Measurements from ENCODE around the gene CHMP1A. TPM values are rescaled to one million over a fixed set of nuclear protein-coding genes. Genes with fewer than 3 reads are reported as not detected.

CHMP1A gene
- total RNA-seq, 2 donors from 2014 or later = 61.0 to 73.4 TPM

DNA sequence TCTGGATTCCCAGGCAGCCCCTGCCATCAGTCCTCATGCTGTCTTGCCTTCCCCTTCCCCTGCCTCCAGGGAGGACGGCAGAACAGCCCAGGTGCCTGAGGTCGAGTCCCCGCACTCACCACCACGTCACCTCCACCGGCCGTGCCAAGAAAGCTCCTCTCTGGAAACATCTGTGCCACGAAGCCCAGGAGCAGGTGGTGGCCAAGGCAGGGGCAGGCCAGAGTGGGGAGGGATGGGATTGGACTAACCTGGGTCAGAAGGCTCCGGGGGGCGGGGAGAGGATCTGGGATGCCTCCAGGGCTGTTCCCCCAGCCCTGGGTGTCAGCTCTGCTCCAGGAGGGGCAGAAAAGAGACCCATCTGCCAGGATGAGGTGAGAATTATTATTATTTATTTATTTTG, 51.5 kb downstream of the CHMP1A start:
- ATAC-seq = no peak
- H3K36me3 Mint-ChIP-seq = no peaks in the 10 kb centered on the region
- no peak for DNase-seq (ENCODE audit: low spot score in 2 of 2)
- H3K27ac Mint-ChIP-seq = no peak overlapping the region
- no peaks in the 10 kb centered on the region for H3K9me3 Mint-ChIP-seq

DNA sequence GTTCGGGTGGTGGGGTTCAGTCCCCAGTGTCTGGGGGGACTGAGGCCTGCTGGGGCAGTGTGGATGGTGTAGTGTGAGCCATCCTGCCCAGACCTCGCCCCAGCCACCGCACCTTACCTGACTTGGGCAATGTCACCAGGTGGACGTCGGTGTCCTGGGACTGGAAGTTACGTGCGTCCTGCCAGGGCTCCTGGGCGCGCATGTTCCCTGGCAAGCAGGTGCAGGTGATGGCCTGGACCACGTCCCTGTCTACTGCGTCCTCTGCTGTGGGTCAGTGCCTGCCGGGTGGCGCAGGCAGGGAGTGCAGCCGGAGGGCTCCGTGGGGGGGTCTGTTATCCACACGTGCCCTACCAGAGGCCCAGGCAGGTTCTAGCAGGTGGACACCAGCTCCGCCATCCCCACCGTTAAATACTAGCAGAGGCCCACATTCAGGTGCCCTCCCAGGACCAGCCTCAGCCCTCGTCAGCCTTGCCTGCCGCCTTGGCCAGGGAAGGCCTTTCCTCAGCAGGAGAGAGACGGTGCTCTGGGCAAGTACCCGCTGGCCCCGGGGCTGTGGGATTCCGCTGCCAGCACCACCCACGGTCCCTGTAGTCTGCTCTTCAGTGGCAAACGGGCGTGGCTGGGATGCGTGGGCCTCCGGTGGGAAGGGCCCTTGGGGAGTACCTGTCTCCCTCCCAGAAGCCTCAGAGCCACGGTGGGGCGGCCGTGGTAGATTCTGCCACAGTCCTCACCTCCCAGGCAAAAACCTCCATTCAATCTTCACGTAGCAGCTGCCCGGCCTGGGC, 52.1 kb downstream of the CHMP1A start:
- H3K36me3 Mint-ChIP-seq = no peaks in the 10 kb centered on the region
- no peaks in the 10 kb centered on the region for H3K9me3 Mint-ChIP-seq
- ATAC-seq (no peak), DNase-seq (ENCODE audit: low spot score in 2 of 2) (no peak)
- H3K27ac Mint-ChIP-seq = no peak overlapping the region

DNA sequence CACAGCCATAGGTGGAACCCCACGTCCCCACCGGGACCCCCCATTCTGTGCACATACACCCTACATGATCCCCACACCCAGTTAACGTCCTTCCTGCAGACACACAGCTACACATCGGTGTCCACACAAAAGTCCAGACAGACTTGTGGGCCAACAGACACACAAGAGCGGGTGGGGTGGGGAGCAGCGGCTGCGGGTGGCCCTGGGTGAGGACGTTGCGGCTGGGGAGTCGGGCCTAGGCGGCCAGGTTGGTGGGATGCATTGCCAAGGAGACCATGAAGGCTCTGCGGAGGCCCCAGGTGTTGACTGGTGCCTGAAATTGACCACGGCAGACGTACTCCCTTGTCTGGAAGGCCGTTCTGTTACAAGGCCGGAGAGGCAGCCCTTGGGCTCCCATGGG, 52.7 kb downstream of the CHMP1A start:
- H3K36me3 Mint-ChIP-seq = no peaks in the 10 kb centered on the region
- ATAC-seq (no peak), DNase-seq (ENCODE audit: low spot score in 2 of 2) (no peak)
- no peak overlapping the region for H3K27ac Mint-ChIP-seq
- H3K9me3 Mint-ChIP-seq = no peaks in the 10 kb centered on the region

DNA sequence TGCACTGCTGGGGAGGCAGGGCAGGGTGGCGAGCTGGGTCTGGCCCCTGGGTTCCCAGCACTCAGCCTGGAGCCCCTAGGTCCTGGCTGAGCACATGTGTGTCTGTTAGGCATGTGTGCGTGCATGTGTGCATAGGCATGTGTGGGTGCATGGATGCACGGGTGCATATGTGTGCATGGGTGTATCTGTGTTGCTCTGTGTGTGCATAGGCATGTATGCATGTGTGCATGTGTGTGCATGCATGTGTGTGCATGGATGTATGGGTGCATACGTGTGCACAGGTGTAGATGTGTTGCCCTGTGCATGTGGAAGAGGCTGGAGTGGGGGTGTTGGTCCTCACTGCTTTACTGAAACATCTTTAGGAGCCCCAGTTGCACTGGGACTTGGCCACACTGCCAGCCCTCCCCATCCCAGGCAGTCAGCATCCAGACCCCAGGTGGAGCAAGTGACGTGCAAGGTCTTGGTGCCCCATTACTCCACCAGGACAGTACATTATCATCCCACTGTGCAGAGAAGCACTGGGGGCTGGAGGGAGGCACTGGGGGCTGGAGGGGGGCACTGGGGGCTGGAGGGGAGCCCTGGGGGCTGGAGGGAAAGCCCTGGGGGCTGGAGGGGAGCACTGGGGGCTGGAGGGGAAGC, 54.4 kb downstream of the CHMP1A start:
- peak in 1 of 2 donors; percentile 45 for ATAC-seq
- DNase-seq (ENCODE audit: low spot score in 2 of 2) = no peak
- Mint-ChIP-seq H3K9me3 (no peaks in the 10 kb centered on the region), H3K36me3 (no peaks in the 10 kb centered on the region), H3K27ac (no peak overlapping the region)

DNA sequence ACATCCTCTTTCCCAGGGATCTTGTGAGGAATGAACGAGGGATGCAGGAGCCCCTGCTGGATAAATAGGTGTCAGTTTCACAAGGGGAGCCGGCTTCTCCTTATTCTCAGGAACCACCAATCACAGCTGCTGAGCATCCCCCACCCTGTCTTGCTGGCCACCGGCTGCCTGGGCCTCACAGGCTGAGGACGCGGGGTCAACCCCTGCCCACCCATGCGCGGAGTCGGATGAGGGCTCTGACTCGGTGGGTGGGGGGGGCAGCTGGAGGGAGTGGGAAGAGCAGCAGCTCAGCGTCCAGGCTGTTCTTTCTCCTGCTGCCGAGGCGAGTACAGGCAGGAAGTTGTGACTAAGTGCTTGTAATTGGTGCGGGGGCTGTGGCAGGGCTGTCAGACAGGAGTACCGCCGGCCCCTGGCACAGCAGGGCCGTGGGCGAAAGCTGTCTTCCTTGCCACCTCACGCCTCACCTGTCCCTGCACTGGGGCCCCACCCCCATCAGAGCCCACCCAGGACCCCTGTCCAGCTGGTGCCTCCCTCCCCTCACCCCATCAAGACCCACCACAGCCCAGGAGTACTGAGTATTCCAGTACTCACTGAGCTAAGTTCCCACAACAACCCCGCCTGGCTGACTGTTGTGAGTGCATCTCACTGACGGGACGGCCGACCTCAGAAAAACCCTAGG, 55.1 kb downstream of the CHMP1A start:
- peak; percentile 90 to 98 for ATAC-seq
- H3K27ac Mint-ChIP-seq = no peak overlapping the region
- peak; percentile 62 to 71 for DNase-seq (ENCODE audit: low spot score in 2 of 2)
- H3K9me3 Mint-ChIP-seq = no peaks in the 10 kb centered on the region
- no peaks in the 10 kb centered on the region for H3K36me3 Mint-ChIP-seq

DNA sequence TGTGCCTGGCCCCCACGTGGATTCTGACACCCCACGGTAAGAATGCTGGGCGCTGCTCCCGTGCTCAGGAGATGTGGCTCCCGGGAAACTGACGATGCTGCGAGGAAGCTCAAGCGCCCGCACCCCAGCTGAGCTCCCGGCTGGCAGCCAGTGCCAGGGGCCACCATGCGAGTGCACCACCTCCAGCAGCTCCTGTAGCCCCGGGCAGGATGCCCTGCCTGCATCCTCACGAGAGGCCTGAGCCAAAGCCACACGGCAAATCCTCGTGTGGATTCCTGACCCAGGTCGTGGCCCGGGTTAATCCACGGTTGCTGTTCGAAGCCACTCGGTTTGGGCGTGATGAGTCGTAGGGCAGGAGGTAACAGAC, 55.6 kb downstream of the CHMP1A start:
- H3K9me3 Mint-ChIP-seq = no peaks in the 10 kb centered on the region
- H3K27ac Mint-ChIP-seq = no peak overlapping the region
- DNase-seq (ENCODE audit: low spot score in 2 of 2) (no peak), ATAC-seq (no peak)
- H3K36me3 Mint-ChIP-seq = no peaks in the 10 kb centered on the region

DNA sequence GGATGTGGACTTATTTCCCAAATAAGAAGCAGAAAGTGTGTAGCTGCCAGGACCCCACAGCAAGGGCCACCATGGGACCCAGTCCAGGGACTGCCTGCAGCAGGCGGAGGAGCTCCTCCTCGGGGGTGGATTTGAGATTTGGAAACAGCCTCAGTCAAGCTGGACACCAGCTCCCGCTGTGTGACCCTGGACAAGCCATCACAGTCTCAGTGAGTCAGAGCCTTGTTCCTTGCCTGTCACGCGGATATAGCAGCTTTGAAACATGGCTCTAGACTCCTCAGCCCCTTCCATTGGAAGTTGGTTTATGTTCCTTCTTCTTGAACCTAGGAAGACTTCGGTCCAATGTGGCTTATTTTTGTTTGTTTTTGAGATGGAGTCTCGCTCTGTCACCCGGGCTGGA, 56.6 kb downstream of the CHMP1A start:
- H3K9me3 Mint-ChIP-seq = no peaks in the 10 kb centered on the region

DNA sequence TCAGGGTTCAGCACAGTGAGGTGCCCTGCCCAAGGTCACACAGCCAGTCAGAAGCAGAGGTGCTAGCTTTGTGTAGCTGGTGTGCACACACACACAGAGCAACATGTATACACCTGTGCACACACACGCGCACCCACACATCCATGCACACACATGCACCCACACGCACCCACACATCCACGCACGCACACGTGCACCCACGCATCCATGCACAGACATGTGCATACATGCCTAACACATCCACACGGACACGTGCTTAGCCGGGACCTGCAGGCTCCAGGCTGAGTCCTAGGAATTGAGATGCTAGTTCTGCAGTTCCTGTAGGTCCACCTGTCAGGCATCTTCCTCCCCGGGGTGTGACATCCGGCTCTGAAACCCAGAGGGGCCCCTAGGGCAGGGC, 57.1 kb downstream of the CHMP1A start:
- Mint-ChIP-seq H3K9me3 (no peaks in the 10 kb centered on the region), H3K36me3 (no peaks in the 10 kb centered on the region), H3K27ac (no peak overlapping the region)
- ATAC-seq (no peak), DNase-seq (ENCODE audit: low spot score in 2 of 2) (no peak)

More for the DNA sequence above, 56.6 kb downstream of the CHMP1A start:
- Mint-ChIP-seq H3K36me3 (no peaks in the 10 kb centered on the region), H3K27ac (no peak overlapping the region)
- DNase-seq (ENCODE audit: low spot score in 2 of 2) (no peak), ATAC-seq (no peak)

DNA sequence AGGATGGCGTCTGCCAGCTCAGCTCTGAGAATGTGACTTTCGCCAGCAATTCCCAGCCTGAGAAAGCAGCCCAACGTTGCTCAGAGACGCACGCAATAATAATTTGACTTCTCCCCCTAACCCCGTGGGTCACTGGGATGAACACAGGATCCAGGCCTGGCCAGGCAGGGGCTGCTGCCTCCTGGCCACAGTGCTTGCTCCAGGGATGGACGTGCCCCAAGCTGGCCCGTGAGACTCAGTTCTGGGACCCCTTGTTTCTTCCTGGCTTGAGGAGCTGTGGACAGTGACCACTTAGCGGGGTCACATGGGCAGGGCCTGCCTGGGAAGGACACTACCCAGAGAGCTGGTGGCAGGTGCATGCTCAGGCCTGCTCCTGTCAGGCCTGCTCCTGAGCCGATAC, 57.6 kb downstream of the CHMP1A start:
- no peak for ATAC-seq
- DNase-seq (ENCODE audit: low spot score in 2 of 2) = no peak
- no peaks in the 10 kb centered on the region for H3K36me3 Mint-ChIP-seq
- no peak overlapping the region for H3K27ac Mint-ChIP-seq
- H3K9me3 Mint-ChIP-seq = no peaks in the 10 kb centered on the region

DNA sequence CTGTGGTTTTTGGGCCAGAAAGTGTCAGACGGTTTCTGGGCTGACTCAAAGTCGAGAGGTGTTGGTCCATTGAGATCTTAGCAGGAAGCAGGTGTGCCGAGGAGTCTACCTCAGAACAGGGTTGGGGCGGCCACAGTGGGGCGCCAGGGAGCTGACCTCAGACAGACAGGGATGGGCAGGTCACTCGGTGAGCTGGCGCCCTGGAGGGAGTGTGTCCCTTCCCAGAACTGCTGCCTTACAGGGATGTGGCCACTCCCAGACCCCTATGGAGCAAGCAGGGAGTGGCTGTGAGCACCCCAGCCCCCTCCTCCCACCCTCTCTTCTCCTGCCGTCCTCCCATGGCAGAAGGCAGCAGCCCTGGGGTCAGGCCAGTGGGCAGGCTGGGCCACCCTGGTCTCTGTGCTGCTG, 58.1 kb downstream of the CHMP1A start:
- Mint-ChIP-seq H3K36me3 (no peaks in the 10 kb centered on the region), H3K27ac (peak overlapping the region in 1 of 2 donors; percentile 22), H3K9me3 (no peaks in the 10 kb centered on the region)
- peak; percentile 18 to 37 for ATAC-seq
- DNase-seq (ENCODE audit: low spot score in 2 of 2) = peak in 1 of 2 donors; percentile 49

DNA sequence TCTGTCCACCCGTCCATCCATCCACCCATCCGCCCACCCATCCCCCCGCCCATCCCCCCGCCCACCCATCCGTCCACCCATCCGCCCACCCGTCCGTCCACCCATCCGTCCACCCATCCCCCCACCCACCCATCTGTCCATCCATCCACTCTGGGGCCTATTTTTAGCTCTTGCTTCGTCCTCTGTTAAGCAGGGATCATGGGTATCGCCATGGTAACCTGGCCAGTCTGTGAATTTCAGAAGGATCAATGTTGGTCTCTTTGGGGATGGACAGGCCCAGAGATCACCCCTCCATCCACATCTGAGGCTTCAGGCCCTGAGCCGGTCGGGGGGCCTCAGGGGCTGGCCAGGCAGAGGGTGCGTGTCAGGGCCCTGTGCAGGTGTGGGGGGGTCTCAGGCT, 59.3 kb downstream of the CHMP1A start:
- H3K27ac Mint-ChIP-seq = no peak overlapping the region
- no peaks in the 10 kb centered on the region for H3K9me3 Mint-ChIP-seq
- ATAC-seq = no peak
- no peak for DNase-seq (ENCODE audit: low spot score in 2 of 2)
- H3K36me3 Mint-ChIP-seq = no peaks in the 10 kb centered on the region

DNA sequence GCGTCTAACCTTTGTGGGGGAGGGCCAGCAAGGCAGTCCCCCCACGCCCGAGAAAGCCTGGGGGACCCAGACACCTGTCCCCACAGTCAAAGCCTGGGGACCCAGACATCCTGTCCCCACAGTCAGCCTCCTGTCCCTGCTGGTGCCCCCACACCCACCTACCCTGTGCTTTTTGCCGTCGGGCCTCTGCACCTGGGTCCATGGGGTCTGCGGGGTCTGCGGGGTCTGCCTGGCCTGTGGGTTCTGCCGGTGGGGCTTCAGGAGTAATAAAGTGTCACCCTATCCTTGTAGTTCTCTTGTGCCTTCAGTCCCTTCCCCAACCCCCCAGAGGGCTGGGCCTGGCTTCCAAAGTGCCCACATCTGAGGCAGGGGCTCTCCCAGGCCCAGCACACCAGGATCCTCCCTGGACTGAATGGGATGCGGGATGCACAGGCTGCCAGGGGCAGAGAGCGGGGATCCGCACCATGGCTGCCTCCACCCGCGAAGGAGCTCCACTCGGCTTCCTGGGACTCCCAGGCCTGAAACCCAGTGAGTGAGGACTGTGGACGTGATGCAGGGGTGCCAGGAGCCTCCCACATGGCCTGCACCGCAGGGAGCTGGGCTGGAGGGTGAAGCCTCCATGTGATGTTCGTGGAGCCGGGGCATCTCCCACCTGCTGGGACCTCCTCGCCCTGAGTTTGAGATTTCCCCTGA, 60.4 kb downstream of the CHMP1A start:
- Mint-ChIP-seq H3K9me3 (no peaks in the 10 kb centered on the region), H3K27ac (no peak overlapping the region), H3K36me3 (no peaks in the 10 kb centered on the region)
- ATAC-seq (no peak), DNase-seq (ENCODE audit: low spot score in 2 of 2) (no peak)

DNA sequence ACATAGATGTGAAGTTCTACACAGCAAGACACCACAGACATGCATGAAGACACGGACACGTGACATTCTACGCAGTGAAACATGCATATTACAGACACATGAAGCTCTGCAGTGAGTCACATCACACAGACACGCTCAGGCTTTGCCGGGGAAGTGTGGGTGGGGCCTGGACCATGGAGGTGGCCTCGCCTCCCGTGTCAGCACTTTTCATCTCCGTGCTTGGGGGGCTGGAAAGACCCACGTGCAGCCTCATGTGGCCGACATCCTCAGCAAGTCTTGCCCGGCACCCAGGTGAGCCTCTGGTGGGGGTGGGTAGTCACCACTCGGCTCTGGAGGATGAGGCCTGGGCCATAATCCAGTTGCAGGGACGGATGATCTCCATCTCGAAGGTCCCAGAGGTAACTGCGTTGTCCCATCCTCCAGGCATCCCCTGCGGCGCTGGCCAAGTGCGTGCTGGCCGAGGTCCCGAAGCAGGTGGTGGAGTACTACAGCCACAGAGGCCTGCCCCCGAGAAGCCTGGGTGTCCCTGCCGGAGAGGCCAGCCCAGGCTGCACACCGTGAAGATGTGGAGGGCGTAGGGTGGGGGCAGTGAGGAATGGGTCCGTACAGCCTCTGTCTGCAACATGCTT, 61.3 kb downstream of the CHMP1A start:
- no peak for DNase-seq (ENCODE audit: low spot score in 2 of 2)
- H3K9me3 Mint-ChIP-seq = no peaks in the 10 kb centered on the region
- no peak for ATAC-seq
- no peak overlapping the region for H3K27ac Mint-ChIP-seq
- no peaks in the 10 kb centered on the region for H3K36me3 Mint-ChIP-seq

DNA sequence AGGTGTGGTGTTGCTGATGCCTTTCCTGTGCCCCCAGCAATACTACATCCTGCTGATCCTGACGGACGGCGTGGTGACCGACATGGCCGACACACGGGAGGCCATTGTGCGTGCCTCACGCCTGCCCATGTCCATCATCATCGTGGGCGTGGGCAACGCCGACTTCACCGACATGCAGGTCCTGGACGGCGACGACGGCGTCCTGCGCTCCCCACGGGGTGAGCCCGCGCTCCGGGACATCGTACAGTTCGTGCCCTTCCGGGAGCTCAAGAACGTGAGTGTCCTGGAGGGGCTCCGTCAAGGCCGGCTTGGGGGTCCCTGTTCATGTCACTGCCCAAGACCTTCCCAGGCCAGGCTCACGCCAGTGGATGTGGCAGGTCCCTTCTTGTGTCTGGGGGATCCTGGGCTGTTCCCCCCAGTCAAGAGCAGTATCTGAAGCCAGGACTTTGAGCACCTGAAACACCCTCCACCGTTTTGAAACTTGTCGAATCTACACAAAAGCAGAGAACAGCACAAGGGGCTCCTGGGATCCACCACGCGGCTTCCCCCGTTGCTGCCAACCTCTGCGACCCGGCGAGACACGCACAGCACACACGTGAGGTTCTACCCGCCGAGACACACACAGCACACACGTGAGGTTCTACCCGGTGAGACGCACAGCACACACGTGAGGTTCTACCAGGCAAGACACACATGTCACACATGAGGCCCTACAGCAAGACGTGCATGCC, 62.0 kb downstream of the CHMP1A start:
- no peaks in the 10 kb centered on the region for H3K9me3 Mint-ChIP-seq
- H3K27ac Mint-ChIP-seq = no peak overlapping the region
- DNase-seq (ENCODE audit: low spot score in 2 of 2) (no peak), ATAC-seq (no peak)
- H3K36me3 Mint-ChIP-seq = no peaks in the 10 kb centered on the region

Measured in activated naive CD4-positive, alpha-beta T cell treated with anti-CD3 and anti-CD28 coated beads, Interleukin-2, amount 50 U/mL, for 72 hours (primary cell).